Activated CD4-positive, alpha-beta memory T cell treated with anti-CD3 and anti-CD28 coated beads, Interleukin-2, amount 10 ng/mL, durations not matched to agents 7 days and 5 days (primary cell): ENCODE data around the gene PCDHGA9. TPM values are rescaled to one million over a fixed set of nuclear protein-coding genes. Genes with fewer than 3 reads are reported as not detected.

Source experiments
- total RNA-seq, 2 experiments: library from RNA; stranded (reverse); gene quantifications; one replicate each; pipeline ENCODE4 v1.2.3, GENCODE V29; 2021

PCDHGA9 gene
- total RNA-seq, 2 experiments from 2014 or later, result not detected

Other genes starting within 250 kb of the PCDHGA9 start
- not detected for gene PCDHB7, start 230.1 kb upstream of the PCDHGA9 start, total RNA-seq
- not detected for gene PCDHB8, start 225.0 kb upstream of the PCDHGA9 start, total RNA-seq
- gene PCDHB16, start 220.4 kb upstream of the PCDHGA9 start, total RNA-seq, result not detected
- gene PCDHB9, start 215.6 kb upstream of the PCDHGA9 start, total RNA-seq, result not detected
- not detected for gene PCDHB10, start 210.4 kb upstream of the PCDHGA9 start, total RNA-seq
- gene PCDHB11, start 203.2 kb upstream of the PCDHGA9 start, total RNA-seq, result not detected
- not detected for gene PCDHB12, start 194.1 kb upstream of the PCDHGA9 start, total RNA-seq
- not detected for gene PCDHB13, start 188.9 kb upstream of the PCDHGA9 start, total RNA-seq
- gene PCDHB14, start 179.4 kb upstream of the PCDHGA9 start, total RNA-seq, result not detected
- not detected for gene PCDHB15, start 157.4 kb upstream of the PCDHGA9 start, total RNA-seq
- gene SLC25A2, start 98.7 kb upstream of the PCDHGA9 start, total RNA-seq, result under 1 TPM; 0.38 to 0.50 TPM
- 10 to 100 TPM; 74.3 to 75.1 TPM for gene TAF7, start 82.0 kb upstream of the PCDHGA9 start, total RNA-seq
- under 1 TPM in 1 of 2 experiments, not detected in 1; 0.05 TPM for gene PCDHGA1, start 72.3 kb upstream of the PCDHGA9 start, total RNA-seq
- under 1 TPM in 1 of 2 experiments, not detected in 1; 0.05 TPM for gene PCDHGA2, start 64.0 kb upstream of the PCDHGA9 start, total RNA-seq
- not detected for gene PCDHGA3, start 58.9 kb upstream of the PCDHGA9 start, total RNA-seq
- under 1 TPM in 1 of 2 experiments, not detected in 1; 0.13 TPM for gene PCDHGB1, start 52.7 kb upstream of the PCDHGA9 start, total RNA-seq
- under 1 TPM; 0.08 to 0.10 TPM for gene PCDHGA4, start 47.8 kb upstream of the PCDHGA9 start, total RNA-seq
- gene PCDHGB2, start 42.8 kb upstream of the PCDHGA9 start, total RNA-seq, result under 1 TPM; 0.18 to 0.23 TPM
- not detected for gene PCDHGA5, start 38.6 kb upstream of the PCDHGA9 start, total RNA-seq
- gene PCDHGB3, start 32.5 kb upstream of the PCDHGA9 start, total RNA-seq, result under 1 TPM; 0.10 to 0.25 TPM
- under 1 TPM; 0.10 TPM for gene PCDHGA6, start 28.9 kb upstream of the PCDHGA9 start, total RNA-seq
- under 1 TPM in 1 of 2 experiments, not detected in 1; 0.08 TPM for gene PCDHGA7, start 20.0 kb upstream of the PCDHGA9 start, total RNA-seq
- gene PCDHGB4, start 15.1 kb upstream of the PCDHGA9 start, total RNA-seq, result not detected
- gene PCDHGA8, start 10.1 kb upstream of the PCDHGA9 start, total RNA-seq, result not detected
- not detected for gene PCDHGB5, start 4.8 kb upstream of the PCDHGA9 start, total RNA-seq
- gene PCDHGB6, start 5.2 kb downstream of the PCDHGA9 start, total RNA-seq, result not detected
- under 1 TPM in 1 of 2 experiments, not detected in 1; 0.05 TPM for gene PCDHGA10, start 10.2 kb downstream of the PCDHGA9 start, total RNA-seq
- gene PCDHGB7, start 14.9 kb downstream of the PCDHGA9 start, total RNA-seq, result under 1 TPM in 1 of 2 experiments, not detected in 1; 0.08 TPM
- gene PCDHGA11, start 18.3 kb downstream of the PCDHGA9 start, total RNA-seq, result not detected
- gene PCDHGA12, start 27.7 kb downstream of the PCDHGA9 start, total RNA-seq, result not detected
- gene PCDHGC3, start 73.2 kb downstream of the PCDHGA9 start, total RNA-seq, result not detected
- not detected for gene PCDHGC4, start 82.3 kb downstream of the PCDHGA9 start, total RNA-seq
- gene PCDHGC5, start 86.3 kb downstream of the PCDHGA9 start, total RNA-seq, result not detected
- 100 to 1,000 TPM; 317 to 323 TPM for gene DIAPH1, start 216.2 kb downstream of the PCDHGA9 start, total RNA-seq
- 10 to 100 TPM; 72.0 to 77.9 TPM for gene HDAC3, start 234.1 kb downstream of the PCDHGA9 start, total RNA-seq
- 10 to 100 TPM; 18.8 to 19.4 TPM for gene RELL2, start 234.2 kb downstream of the PCDHGA9 start, total RNA-seq
- gene FCHSD1, start 248.6 kb downstream of the PCDHGA9 start, total RNA-seq, result 10 to 100 TPM; 69.8 to 71.8 TPM